PC-9 (cell line): ENCODE results near the gene ADGRL3.

Experiments used
- CTCF ChIP-seq: fragments of 200-600 bp; sonication (generic); conservative IDR thresholded peaks from 2 replicates; pipeline ENCODE4 v1.6.1; 2017; ENCODE audit warnings: mixed run types, antibody characterized with exemption, mild to moderate bottlenecking, moderate library complexity
- EZH2 ChIP-seq: fragments of 200-600 bp; sonication (generic); IDR thresholded peaks from 2 replicates; pipeline ENCODE4 v1.8.0; 2017; ENCODE audit warnings: antibody characterized with exemption, low read depth

GRCh38 chr4:61588621-61589402 lies 388.7 kb downstream of the ADGRL3 start:
- TF ChIP-seq CTCF (no peak), EZH2 (no peak)
